Lower lobe of right lung (tissue), 2 donors: ENCODE results near the gene CHMP1A. TPM values are rescaled to one million over a fixed set of nuclear protein-coding genes. Genes with fewer than 3 reads are reported as not detected.

Experiments
- ATAC-seq, 2 donors: fragments of 200-7000 bp; cut with Tn5 transposase; one replicate each; pipeline ENCODE4 v1.9.1; 2020 to 2022; ENCODE audit warnings: mild to moderate bottlenecking in 2 of 2, moderate library complexity in 2 of 2
- DNase-seq: peaks from one replicate; pipeline ENCODE4 v3.0.0-alpha.2; 2020
- H3K27ac ChIP-seq: fragments of 200-600 bp; one replicate; pipeline ENCODE4 v1.8.0; 2022
- H3K27me3 ChIP-seq: fragments of 200-600 bp; one replicate; pipeline ENCODE4 v1.8.0; 2022; ENCODE audit warnings: low read depth
- H3K36me3 ChIP-seq: fragments of 200-600 bp; one replicate; pipeline ENCODE4 v1.8.0; 2022; ENCODE audit warnings: mild to moderate bottlenecking
- H3K4me1 ChIP-seq: fragments of 200-600 bp; one replicate; pipeline ENCODE4 v1.8.0; 2022
- H3K4me3 ChIP-seq: fragments of 200-600 bp; one replicate; pipeline ENCODE4 v1.8.0; 2022; ENCODE audit warnings: mild to moderate bottlenecking
- H3K9me3 ChIP-seq: fragments of 200-600 bp; one replicate; pipeline ENCODE4 v1.8.0; 2022
- CTCF ChIP-seq: fragments of 200-600 bp; IDR thresholded peaks from one replicate; pipeline ENCODE4 v1.8.0; 2022; ENCODE audit warnings: antibody characterized with exemption, mild to moderate bottlenecking
- intact Hi-C: fragments of 100-400 bp; cut with DNase I; formaldehyde crosslinking; loops from one replicate; pipeline ENCODE4 v1.11.0; 2022
- total RNA-seq: library from RNA; stranded (reverse); fragmentation: NEBNext Ultra II Directional; extraction: Animal tissue kit (Norgen Biotek cat#: 25700); gene quantifications from one replicate; pipeline ENCODE4 v1.2.1, GENCODE V29; 2021
- donor health status: DM: no; HTN: yes; CAD: no; lungs with severe emphysema.

The CHMP1A gene
- total RNA-seq, 1 donor from 2014 or later = 70.4 TPM

- H3K27me3 ChIP-seq = no peaks in the 10 kb centered on the region
- peaks cover 30% of the 10 kb centered on the region for H3K36me3 ChIP-seq
- ATAC-seq (no peak), DNase-seq (peak; percentile 46)
- H3K27ac ChIP-seq = peak overlapping the region; percentile 31
- peaks cover 22% of the 10 kb centered on the region for H3K4me1 ChIP-seq
- no peak for TF ChIP-seq CTCF
- intact Hi-C loops = no loop called here
- H3K4me3 ChIP-seq = peak overlapping the region; percentile 91
- no peaks in the 10 kb centered on the region for H3K9me3 ChIP-seq
Observed at GRCh38 chr16:89656435-89657121, 930 bp downstream of the CHMP1A start.

- Histone ChIP-seq H3K27me3 (no peaks in the 10 kb centered on the region), H3K4me3 (no peak overlapping the region), H3K27ac (no peak overlapping the region), H3K9me3 (no peaks in the 10 kb centered on the region), H3K36me3 (peaks cover 28% of the 10 kb centered on the region), H3K4me1 (peaks cover 22% of the 10 kb centered on the region)
- no peak for ATAC-seq
- DNase-seq = no peak
- intact Hi-C loops = no loop called here
- no peak for TF ChIP-seq CTCF
Observed at GRCh38 chr16:89655062-89655643, 2.4 kb downstream of the CHMP1A start.

DNA sequence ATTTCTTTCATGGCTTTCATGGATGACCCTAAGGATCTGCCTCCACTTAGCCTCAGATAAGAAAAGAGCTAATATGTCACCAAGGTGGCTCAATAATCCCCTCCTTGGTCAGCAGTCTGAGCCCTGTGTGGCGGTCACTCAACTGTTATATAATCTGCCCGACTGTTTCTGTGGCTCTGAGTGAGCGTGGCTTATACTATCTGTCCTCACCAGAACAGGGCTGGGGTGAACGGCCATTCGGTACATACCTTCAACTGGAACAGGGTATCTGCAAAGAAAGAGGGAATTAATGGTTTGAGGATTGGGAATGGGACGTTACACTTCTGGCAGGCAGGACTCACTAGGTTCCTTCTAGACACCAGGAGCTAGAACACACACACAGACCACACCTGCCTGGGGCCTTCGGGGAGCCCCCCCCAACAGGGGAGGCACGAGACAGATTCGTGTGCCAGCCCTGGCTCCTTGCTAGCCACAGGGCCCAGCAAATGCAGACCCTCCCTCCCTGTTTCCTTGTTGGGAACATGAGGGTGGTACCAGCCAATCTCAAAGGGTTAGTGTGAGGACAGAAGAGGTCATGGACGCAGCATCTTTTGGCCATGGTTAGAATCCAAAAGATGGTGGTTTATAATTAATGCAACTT lies 3.7 kb downstream of the CHMP1A start:
- TF ChIP-seq CTCF = no peak
- Histone ChIP-seq H3K27ac (no peak overlapping the region), H3K27me3 (no peaks in the 10 kb centered on the region), H3K4me3 (no peak overlapping the region), H3K36me3 (peaks cover 38% of the 10 kb centered on the region), H3K9me3 (no peaks in the 10 kb centered on the region), H3K4me1 (peaks cover 13% of the 10 kb centered on the region)
- intact Hi-C loops = no loop called here
- ATAC-seq = no peak
- DNase-seq = no peak

GRCh38 chr16:89651584-89651983 lies 5.9 kb downstream of the CHMP1A start:
- intact Hi-C loops = no loop called here
- Histone ChIP-seq H3K27ac (no peak overlapping the region), H3K9me3 (no peaks in the 10 kb centered on the region), H3K36me3 (peaks cover 49% of the 10 kb centered on the region), H3K27me3 (no peaks in the 10 kb centered on the region), H3K4me1 (peaks cover 5% of the 10 kb centered on the region), H3K4me3 (no peak overlapping the region)
- no peak for DNase-seq
- ATAC-seq = peak in 1 of 2 donors; percentile 22
- no peak for TF ChIP-seq CTCF

- H3K4me3 ChIP-seq = no peak overlapping the region
- peaks cover 61% of the 10 kb centered on the region for H3K36me3 ChIP-seq
- DNase-seq = no peak
- no peaks in the 10 kb centered on the region for H3K4me1 ChIP-seq
- H3K27me3 ChIP-seq = no peaks in the 10 kb centered on the region
- no peak for ATAC-seq
- no peak overlapping the region for H3K27ac ChIP-seq
- TF ChIP-seq CTCF = no peak
- no peaks in the 10 kb centered on the region for H3K9me3 ChIP-seq
- intact Hi-C loops = no loop called here
Observed at GRCh38 chr16:89646906-89647305, 10.6 kb downstream of the CHMP1A start.
